ENCODE measurements around the gene PTPRZ1.

GRCh38 chr7:122070834-122071233, 197.9 kb downstream of the PTPRZ1 start:
- TF ChIP-seq EZH2 (IDR thresholded peaks at IDR 0.05; ENCODE audit: low read length, unreplicated experiment), result no peak
- no peak for TF ChIP-seq CTCF (conservative IDR thresholded peaks at IDR 0.05; ENCODE audit: low read depth, low read length)
- TF ChIP-seq EZH2phosphoT487 (IDR thresholded peaks at IDR 0.05; ENCODE audit: borderline replicate concordance, low read length), result no peak
